Nucleus accumbens (tissue), 56 donors: ENCODE data around the gene NOS1AP.

Experiments used
- DNase-seq, 56 donors: peaks; one replicate each; lab custom pipeline; 2025; lab: John Stamatoyannopoulos, UW

The NOS1AP gene

DNA sequence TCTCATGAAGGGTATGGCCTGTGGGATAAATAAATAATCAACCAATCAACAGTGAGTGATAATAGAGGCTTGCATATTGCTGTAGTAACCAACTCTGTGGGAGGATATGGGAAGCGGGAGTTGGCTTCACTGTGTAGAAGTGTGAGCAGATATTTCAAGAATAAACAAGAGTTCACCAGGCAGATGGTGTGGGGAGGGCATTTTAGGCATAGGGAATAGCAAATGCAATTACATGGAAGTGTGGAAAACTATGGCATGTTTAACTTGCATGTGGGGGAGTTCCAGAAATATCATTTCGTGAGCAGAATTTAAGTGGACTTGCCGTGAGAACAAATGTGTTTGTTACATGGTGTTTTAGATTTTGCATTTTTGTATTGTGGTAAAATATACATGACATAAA, 211.9 kb downstream of the NOS1AP start:
- no peak for DNase-seq

DNA sequence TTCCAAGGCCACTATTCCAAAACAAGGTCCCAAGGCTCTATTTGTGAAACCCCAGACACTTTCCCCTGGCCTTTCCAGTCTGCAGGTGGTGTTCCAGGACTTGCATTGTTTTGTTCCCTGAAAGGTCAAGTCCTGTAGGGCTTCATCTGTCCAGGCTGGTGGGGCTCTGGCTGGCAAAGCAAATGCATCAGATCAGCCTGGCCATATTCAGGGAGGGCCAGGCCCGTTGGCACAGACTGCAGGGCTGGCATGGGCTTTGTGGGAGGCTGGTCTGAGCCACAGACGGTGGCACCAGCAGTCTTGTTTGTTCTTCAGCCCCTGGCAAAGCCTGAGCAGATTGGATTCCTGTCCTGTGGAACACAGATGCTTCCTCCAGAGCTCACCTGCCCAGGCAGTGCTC, 214.2 kb downstream of the NOS1AP start:
- DNase-seq, result peak in 1 of 56 donors; percentile 15

GRCh38 chr1:162284206-162284955, 214.9 kb downstream of the NOS1AP start:
- DNase-seq, result no peak

DNA sequence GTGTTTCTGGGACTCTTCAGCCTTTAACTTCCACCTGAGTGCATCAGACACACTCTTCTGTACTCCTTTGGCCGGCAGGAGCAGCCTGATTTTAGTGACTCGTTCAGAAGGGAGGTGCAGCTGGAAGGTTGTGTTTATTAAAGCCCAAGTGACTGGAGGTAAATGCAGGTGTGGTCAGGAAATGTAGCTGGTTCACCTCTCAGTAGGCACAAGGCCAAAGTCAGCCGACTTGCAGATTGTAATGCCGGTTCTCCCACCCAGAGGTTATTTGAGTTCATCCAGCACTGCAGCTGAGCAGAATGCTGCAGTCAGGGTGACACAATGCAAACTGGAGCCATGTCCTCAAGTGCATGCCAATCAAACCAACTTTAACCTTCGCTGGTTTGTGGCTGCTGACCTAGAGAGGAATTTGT, 215.7 kb downstream of the NOS1AP start:
- no peak for DNase-seq

DNA sequence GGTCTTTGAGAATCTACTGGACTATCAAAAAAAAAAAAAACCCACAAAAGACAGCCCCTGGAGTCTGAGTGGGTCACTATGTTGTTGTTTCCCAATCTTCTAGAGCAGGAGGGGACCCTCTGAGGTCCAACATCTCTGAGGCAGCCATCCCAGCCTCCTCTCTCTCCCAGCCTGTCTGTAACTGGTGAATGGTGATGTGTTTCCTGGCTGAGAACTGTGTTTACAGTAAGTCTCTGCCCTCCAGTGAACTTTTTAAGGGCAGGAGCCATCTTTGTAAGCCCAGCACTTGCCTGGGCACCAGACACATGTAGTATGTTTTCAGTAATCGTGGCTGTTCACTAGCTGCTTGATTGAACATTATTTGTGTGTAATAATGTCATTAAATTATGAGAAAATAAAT, 221.5 kb downstream of the NOS1AP start:
- DNase-seq, result no peak

DNA sequence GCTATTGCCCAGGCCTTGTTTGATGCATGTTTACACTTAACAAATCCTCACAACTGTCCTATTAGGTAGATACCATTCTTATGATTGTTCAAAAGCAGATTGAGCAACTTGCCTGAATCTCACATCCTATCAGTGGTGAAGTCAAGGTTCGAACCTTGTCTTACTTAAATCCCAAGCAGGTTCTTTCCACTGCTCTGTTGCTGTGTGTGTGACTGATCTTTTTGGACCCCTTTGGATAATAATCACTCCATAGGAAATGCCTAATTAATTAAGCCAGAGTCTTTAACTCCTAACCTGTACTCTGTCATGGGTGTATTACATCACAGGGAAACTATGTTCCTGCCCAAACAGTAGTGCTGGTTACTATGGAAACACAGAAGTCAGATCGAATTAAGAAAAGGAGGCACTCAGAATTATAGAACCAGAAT, 222.9 kb downstream of the NOS1AP start:
- DNase-seq, result no peak

- DNase-seq, result no peak
Measured at GRCh38 chr1:162293073-162293692, 223.7 kb downstream of the NOS1AP start.

DNA sequence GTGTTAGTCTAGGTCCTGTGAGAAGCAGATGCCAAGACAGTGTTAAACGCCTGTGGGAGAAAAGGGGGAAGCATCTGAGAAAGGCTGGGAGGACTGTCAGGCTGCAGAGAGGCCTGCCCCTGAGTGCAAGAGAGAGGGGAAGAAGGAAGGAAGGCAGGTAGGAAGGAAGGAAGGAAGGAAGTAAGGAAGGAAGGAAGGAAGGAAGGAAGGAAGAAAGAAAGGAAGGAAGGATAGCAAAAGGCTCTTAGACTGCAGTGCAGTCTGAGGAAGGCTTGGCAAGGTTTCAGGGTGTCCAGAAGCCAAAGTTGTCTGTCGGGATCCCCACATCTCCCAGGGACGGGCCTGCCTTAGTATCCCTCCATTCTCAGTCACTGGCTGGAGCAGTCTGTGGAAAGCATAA, 224.5 kb downstream of the NOS1AP start:
- DNase-seq, result no peak

DNA sequence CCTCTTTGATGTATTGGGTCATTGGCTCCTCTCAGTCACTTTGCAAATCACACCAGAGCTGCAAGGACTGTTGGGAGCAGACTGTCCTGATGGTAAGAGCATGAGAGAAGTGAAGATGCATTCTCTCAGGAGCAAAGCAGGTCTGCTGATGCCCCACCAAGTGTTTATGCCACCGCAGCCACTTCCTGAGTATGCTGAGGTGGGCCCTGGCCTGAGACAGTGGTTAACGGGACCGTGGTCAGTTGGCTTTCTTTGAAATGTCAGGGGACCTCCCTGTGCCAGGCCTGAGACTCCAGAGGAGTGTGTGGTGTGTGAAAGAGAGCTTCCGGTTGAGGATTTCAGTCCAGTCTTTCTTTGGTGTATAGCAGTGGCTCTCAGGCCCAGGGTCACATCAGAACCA, 227.7 kb downstream of the NOS1AP start:
- DNase-seq, result no peak

DNA sequence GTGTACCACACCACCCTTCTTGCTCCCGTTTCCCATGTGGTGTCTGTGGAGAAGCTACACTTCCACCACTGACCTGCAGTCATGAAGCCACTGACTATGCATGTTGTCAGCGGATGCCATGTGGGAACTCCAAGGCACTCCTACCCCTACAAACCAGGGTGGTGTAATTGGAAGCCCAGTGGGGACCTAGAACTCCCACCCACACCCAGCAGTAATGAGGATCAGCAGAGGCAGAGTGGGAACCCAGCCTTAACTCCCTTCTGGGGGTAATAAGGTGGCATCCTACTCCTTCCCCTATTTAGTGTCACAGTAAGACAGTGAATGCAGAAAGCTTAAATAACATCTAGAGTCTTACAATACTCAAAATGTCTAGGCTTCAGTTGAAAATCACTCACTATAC, 228.8 kb downstream of the NOS1AP start:
- DNase-seq, result no peak

GRCh38 chr1:162299018-162299417, 229.5 kb downstream of the NOS1AP start:
- no peak for DNase-seq

GRCh38 chr1:162300057-162300917, 230.8 kb downstream of the NOS1AP start:
- DNase-seq, result no peak

GRCh38 chr1:162301696-162302095, 232.2 kb downstream of the NOS1AP start:
- DNase-seq, result no peak

DNA sequence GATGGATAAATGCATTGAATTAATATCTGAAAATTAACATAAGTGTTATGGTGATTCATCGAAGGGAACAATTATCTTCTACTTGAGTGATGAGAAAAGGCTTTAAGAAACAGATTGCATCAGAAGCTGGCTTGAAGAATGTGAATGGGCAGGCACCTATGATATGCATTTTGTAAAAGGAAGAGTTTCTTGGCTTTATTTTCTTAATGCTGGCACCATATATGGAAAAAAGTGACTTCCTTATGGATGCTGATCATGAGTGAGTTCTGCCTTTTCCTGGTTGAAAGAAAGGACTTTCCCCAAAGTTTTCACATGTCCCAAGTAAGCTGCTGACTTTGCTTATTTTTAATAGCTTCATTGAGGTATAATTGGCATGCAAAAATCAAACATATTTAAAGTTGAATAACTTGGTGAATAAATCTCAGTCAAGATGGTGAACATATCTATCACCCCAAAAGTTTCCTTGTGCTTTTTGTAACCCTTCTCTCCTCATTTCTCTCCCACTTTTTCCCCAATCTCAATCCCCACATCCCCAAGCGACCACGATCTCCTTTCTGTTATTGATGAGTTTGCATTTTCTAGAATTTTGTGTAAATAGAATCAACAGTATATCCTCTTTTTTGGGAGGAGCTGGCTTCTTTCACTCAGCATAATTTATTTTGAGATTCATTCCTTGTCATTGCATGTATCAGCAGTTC, 233.0 kb downstream of the NOS1AP start:
- no peak for DNase-seq

GRCh38 chr1:162303004-162303344, 233.5 kb downstream of the NOS1AP start:
- no peak for DNase-seq

DNA sequence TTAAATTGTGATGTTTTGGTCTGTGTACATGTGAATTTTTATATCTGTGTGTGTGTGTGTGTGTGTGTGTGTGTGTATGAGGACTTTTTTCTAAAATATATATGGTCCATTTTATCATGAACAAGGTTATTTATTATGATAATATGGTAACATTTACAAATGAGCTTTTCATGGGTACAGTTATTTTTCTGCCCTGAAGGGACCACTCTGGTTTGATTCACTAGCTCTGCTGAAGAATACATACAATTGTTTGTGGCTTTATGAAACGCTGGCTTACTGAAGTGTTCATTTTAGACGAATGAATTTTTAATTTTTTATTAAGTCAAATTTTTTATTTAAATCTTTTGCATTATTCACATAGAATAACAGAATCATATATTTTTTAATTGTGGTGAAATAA, 235.2 kb downstream of the NOS1AP start:
- DNase-seq, result no peak

DNA sequence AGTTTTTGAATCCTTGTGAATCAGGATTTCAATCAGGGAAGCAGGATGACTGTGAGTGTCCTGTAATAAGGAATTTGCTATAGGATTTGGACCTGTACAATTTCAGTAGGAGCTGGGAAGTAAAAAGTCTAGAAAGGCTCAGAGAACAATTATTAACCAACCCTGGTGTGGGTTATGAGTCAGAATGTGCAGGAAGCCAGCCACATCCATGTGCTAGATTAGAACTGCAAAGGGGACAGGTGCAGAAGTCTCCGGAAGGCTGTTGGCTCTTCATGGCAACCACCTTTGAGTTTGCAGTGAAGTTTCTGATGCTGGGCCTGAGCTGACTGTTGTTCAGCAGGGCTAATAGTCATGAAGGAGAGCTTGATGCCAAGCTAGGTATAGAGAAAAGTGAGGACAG, 236.5 kb downstream of the NOS1AP start:
- no peak for DNase-seq

GRCh38 chr1:162310337-162310736, 240.8 kb downstream of the NOS1AP start:
- DNase-seq, result no peak

DNA sequence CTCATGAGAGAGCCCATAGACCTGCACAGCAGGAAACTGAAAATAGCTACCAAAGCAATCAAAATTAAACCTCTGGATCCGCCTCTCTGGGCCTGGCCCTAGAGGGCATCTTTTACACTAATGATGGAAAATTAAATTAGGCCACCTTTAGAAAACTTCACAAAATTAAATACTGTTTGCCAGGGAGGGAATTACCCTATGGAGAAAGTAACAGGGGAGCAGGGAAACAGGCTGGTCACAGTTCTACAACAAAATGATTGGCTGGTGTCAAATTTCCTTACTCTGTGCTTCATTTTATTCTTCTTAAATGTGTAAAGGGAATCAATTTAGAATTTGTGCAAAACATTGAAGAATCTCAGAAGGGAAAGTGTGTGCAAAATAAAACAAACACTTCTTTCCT, 244.7 kb downstream of the NOS1AP start:
- DNase-seq, result no peak

DNA sequence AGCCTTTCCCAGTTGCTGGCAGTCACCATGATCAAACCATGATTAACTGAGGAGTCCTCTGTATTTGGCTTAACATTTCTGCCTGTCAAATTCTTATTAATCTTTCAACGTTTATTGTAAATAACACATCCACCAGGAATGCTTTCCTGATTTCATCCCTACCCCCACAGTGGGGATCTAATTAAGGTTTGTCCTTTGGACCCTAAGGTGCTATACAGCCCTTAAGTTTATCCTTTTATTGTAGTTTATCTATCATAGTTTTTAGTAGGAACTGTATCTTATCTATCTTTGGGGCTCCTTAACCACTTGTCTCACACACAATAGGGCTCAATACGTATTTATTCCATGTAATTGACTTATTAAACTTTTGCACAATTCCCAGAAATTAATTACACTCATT, 246.2 kb downstream of the NOS1AP start:
- no peak for DNase-seq

GRCh38 chr1:162316187-162316586, 246.7 kb downstream of the NOS1AP start:
- no peak for DNase-seq
